SKM-1 (cell line): ENCODE data around the gene EPM2A.
A peak's percentile ranks its signal among the peaks of the same experiment; 100 is the strongest.
"Not testable (repeated sequence)": the region's sequence is repeated elsewhere in the genome, so short reads cannot be mapped to it uniquely, and the experiment has no call there.

Experiments used
- DNase-seq: peaks from one replicate; lab custom pipeline; 2025; ENCODE audit not compliant: unreplicated experiment; lab: John Stamatoyannopoulos, UW

EPM2A gene

GRCh38 chr6:145735356-145736165, at the start of gene EPM2A:
Gene EPM2A (minus strand): TSS chr6:145735520. CDS start chr6:145735498, 22 bp downstream.
- DNase-seq: peak; percentile 63

- no peak for DNase-seq
These were observed 49.4 kb upstream of the EPM2A start for GRCh38 chr6:145784683-145785082.

- DNase-seq: no peak
These were observed 48.5 kb upstream of the EPM2A start for GRCh38 chr6:145783796-145784195.

- DNase-seq: no peak
These were observed 37.5 kb upstream of the EPM2A start for GRCh38 chr6:145772846-145773245.

- no peak for DNase-seq
These were observed 30.1 kb upstream of the EPM2A start for GRCh38 chr6:145765449-145765848.

- no peak for DNase-seq
These were observed 28.4 kb upstream of the EPM2A start for GRCh38 chr6:145763742-145764141.

- no peak for DNase-seq
These were observed 26.3 kb upstream of the EPM2A start for GRCh38 chr6:145761584-145761983.

GRCh38 chr6:145758113-145758512, 22.8 kb upstream of the EPM2A start:
- no peak for DNase-seq

GRCh38 chr6:145756170-145756662, 20.9 kb upstream of the EPM2A start:
- peak; percentile 22 for DNase-seq

- no peak for DNase-seq
These were observed 20.4 kb upstream of the EPM2A start for GRCh38 chr6:145755682-145756081.

- no peak for DNase-seq
These were observed 17.3 kb upstream of the EPM2A start for GRCh38 chr6:145752638-145753037.

GRCh38 chr6:145749632-145750031, 14.3 kb upstream of the EPM2A start:
- no peak for DNase-seq

GRCh38 chr6:145745861-145746260, 10.5 kb upstream of the EPM2A start:
- no peak for DNase-seq

GRCh38 chr6:145744619-145745018, 9.3 kb upstream of the EPM2A start:
- DNase-seq: no peak

- no peak for DNase-seq
These were observed 8.0 kb upstream of the EPM2A start for GRCh38 chr6:145743332-145743731.

- not testable (repeated sequence) for DNase-seq
These were observed 7.2 kb upstream of the EPM2A start for GRCh38 chr6:145742472-145742871.

- DNase-seq: not testable (repeated sequence)
These were observed 4.4 kb upstream of the EPM2A start for GRCh38 chr6:145739685-145740084.

GRCh38 chr6:145738265-145738664, 2.9 kb upstream of the EPM2A start:
- no peak for DNase-seq

- no peak for DNase-seq
These were observed 1.4 kb upstream of the EPM2A start for GRCh38 chr6:145736661-145737144.

GRCh38 chr6:145734486-145735355, 599 bp downstream of the EPM2A start:
- peak; percentile 77 for DNase-seq

GRCh38 chr6:145733810-145734209, 1.5 kb downstream of the EPM2A start:
- DNase-seq: no peak

GRCh38 chr6:145733207-145733606, 2.1 kb downstream of the EPM2A start:
- DNase-seq: no peak
